HG03354 (cell line): Measurements from ENCODE around the gene SESN1.

ENCODE experiments used
- ATAC-seq: cut with Tn5 transposase; IDR thresholded peaks from one replicate; pipeline ENCODE4 v1.9.1; 2021; ENCODE audit warnings: mild to moderate bottlenecking; ENCODE audit not compliant: unreplicated experiment, poor library complexity, severe bottlenecking

Gene SESN1

DNA sequence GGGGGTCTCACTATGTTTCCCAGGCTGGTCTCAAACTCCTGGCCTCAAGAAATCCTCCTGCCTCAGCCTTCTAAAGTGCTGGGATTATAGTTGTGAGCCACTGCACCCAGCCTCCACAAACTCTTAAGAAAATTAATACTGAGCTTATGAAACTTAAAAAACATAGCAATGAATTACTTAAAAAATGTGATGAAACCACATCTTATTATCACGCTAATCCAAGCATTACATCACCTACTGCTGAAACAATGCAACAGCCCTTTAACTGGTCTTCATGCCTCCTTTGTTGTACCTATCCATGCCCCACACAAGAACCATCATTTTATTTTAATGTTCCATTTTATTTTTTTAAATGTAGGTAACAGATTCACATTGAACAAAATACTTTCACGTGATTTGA, 24.9 kb downstream of the SESN1 start:
- no peak for ATAC-seq

DNA sequence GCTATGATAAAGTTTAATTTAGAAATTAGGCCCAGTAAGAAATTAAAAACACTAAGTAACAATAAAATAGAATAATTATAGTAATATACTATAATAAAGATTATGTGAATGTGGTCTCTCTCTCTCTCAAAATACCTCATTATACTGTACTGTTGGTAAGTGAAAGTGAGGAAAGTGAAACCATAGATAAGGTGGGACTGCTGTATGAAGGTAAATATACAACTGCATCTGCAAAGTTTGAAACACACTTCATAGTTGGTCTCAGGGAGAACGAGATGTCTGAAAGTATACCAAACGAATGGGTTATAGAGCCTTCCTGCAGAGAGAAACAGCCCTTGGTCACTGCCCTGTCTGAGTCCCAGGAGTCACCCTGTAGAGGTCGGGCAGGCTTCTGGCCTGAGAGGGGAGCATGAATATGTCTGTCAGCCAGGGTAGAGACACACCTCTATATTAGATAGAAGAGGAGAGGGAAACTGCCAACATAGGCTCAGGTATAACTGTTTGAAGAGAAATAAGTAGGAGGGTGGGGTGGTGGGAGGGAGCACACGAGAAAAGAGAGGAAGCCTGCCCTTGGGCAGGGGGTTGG, 31.8 kb downstream of the SESN1 start:
- no peak for ATAC-seq

DNA sequence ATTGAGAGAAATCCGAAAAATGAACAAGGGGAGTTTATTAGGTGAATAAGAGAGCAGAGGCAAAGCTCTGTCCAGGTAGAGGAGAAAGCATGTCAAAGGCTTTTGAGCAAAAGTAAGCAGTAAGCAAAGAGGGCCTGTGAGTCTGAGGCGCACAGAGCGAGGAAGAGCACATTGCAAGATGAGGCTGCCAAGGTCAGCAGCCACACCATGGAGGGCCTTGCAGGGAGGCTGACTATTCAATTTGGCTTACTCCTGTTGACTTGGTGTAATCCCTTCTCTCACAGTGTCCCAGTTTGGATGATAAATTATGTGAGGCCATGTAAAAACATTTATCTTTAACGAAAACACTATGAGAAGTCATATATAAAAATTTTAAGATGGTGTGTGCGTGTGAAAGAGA, 32.4 kb downstream of the SESN1 start:
- no peak for ATAC-seq

DNA sequence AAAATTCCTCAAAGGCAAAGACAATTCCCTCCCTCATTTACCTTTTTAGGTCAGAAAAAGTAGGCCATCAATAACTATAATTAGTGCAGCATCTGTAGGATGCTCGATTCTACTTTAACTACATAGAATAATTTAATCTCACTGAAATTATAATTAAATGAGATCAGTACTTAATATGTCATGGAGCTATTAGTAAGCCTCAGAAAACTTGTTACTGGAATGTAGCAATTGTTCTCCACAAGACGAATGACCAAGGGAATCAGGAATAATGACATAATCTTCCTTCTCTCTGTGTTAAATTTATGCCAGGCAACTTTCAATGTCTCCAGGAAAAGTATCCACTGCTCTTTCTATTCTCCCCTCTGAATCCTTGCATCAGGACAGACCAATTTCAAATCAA, 34.1 kb downstream of the SESN1 start:
- ATAC-seq, result no peak

GRCh38 chr6:109059571-109060021, 35.0 kb downstream of the SESN1 start:
- ATAC-seq, result no peak

DNA sequence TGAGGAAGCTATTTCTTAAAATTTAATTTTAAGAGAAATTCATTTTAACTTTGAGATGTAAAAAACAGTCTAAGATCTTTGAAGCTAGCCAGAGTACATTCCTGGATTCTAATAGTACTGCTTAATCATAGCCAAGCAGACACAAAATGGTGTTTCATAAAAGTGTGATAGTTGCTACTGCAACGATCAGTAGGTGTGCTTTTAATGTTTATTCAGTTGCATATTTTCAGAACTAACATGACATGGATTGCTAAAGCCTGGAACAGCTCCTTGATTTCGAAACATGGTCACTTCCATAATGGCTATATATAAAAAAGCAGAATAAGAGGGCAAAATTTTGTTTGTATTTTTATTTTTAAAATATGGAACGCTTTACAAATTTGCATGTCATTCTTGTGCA, 35.5 kb downstream of the SESN1 start:
- no peak for ATAC-seq

GRCh38 chr6:109058620-109059019, 36.0 kb downstream of the SESN1 start:
- no peak for ATAC-seq

GRCh38 chr6:109056661-109057060, 38.0 kb downstream of the SESN1 start:
- ATAC-seq, result no peak

DNA sequence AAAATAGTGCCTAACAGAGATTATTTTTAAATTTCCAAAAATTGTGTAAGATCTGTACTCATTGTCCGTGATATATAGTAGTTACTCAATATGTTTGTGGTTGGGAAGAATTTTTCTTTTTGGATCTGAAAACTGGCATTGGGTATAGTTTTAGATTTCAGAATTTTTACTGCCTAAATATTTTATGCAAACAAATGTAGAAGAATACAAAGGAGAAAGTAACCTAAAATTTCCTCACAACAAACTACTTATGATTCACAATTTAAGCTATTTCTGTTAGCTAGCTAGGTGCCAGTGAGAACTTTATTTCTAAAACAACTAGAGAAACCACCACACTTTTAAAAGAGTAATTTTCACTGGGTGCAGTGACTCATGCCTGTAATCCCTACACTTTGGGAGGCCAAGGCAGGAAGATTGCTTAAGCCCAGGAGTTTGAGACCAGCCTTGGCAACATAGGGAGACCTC, 38.8 kb downstream of the SESN1 start:
- ATAC-seq, result no peak

DNA sequence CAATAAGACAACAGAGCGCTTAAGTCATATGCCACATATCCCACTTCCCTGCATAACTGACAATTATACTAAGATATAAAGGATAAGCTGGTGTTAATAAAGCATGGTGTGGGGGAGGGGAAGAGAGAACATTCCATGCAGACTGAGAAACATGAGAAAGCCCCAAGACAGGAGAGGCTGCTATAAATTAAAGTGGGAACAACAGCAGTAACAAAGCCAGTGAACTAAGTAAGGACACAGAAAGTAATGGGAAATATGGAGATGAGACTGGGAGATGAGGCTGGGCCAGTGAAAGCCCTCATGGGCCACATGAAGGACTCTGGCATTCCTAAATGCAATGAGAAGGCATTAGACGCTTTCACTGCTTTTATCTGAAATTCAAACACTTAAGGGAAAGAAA, 41.3 kb downstream of the SESN1 start:
- ATAC-seq, result no peak

DNA sequence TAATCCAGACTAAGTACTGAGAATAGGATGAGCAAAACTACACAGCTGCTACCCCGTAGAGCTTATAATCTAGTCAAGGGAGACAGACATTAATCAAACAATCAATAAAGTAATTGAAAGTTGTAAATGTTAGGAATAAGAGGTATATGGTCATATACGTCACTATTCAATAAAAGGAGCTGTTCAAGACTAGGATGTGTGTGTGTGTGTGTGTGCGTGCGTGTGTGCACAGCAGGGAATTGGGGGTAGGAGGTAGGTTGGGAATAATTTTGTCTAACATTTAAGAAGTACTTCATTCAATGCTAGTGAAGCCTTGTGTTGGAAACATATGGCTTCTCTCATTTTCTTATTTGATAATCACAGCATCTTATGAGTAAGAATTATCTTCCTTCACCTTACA, 41.8 kb downstream of the SESN1 start:
- ATAC-seq, result no peak

DNA sequence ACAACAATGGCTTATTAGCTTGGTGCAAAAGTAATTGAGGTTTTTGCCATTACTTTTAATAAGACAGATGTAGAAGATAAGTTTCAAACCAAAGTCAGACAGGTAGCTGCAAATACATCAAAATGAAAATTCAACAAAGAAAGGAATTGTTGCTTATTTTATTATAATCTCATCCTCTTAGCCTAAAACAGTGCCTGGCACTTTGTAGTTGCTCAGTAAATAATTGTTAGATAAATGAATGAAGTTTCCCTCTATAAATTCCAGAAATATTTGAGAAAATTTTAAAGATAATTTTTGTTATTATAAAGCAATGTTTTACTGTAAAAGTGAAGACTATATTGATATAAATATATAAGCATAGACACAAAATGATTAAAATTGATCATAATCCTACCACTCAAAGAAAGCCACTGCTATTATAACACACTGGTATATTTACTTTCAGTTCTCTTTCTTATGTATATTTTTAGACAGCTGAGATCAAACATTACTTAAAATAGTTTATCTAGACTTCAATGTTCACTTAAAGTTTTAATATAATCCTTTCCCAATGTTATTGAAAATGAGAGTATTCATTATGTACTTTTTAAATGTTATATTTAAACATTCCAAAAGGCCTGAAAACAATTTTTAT, 42.5 kb downstream of the SESN1 start:
- ATAC-seq, result no peak

DNA sequence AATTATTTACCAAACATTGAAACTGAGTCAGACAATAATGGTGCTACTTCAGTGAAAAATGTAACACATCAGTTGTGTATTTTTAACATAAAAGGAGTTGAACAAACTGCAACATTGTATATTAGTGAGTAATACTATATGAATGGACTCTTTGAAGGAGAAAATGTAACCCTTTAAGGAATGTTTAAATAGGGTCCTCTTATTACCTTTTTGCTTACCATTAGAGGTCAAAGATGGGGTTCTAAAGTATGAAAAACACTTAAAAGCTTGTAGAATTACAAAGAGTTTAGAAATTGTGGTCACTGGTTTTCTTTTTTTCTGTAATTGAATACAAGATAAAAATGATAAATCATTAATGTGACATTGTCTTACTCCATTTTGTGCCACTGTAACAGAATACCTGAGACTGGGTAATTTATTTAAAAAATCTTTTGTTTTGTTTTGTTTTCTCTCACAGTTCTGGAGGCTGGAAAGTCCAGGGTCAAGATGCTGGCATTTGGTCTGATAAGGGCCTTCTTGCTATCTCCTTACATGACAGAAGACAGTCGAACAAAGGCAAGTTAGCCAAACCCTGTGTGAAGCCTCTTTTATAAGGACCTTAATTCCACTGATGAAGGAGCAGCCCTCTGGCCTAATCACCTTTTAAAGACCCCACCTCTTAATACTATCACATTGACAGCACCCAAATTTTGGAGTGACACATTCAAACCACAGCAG, 43.2 kb downstream of the SESN1 start:
- ATAC-seq, result no peak

DNA sequence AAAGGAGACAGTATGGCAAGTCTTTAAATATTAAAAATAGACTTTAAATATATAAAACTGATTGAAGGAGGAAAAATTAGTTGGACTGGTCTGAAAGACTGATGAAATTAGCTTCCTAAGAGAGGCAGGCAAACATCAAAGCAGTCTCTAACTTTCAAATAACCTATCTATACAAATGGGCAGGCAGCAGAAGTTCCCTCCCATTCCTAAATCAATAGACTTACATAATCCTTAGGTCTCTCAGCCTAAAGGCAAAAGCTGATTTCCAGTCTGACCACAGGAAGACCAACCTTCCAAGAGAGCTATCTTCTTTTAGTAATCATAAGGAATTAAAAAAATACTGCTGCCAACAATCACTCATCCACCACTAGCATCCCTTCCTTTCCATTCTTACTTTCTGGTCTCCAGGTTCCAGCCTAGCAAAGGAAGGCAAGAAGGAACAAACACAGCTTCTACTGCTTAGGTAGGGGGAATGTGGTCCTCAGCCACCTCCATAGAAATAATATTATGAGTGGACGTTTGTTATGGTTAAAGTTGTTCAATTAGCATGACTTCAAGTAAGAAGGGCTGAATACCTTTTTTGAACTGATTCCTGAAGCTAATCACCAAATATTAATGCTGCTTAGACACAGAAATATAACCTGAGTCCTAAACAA, 44.1 kb downstream of the SESN1 start:
- no peak for ATAC-seq

DNA sequence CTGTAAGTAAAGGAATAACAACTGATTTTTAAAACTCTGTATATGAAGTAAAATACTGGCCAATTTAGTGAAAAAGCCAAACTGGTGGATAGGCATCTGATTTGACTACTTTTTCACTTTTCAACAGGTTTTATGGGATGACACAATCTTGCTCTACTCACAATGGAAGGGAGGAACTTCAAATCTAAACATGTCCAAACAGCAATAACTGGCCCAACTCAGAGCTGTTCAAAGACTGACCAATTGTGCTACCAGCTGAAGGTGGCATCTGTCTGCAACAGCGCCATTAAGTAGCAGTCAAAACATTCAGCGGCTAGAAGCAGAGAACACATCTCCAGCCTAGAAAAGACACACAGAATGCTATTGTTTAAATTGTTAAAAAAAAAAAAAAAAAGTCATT, 44.6 kb downstream of the SESN1 start:
- no peak for ATAC-seq

DNA sequence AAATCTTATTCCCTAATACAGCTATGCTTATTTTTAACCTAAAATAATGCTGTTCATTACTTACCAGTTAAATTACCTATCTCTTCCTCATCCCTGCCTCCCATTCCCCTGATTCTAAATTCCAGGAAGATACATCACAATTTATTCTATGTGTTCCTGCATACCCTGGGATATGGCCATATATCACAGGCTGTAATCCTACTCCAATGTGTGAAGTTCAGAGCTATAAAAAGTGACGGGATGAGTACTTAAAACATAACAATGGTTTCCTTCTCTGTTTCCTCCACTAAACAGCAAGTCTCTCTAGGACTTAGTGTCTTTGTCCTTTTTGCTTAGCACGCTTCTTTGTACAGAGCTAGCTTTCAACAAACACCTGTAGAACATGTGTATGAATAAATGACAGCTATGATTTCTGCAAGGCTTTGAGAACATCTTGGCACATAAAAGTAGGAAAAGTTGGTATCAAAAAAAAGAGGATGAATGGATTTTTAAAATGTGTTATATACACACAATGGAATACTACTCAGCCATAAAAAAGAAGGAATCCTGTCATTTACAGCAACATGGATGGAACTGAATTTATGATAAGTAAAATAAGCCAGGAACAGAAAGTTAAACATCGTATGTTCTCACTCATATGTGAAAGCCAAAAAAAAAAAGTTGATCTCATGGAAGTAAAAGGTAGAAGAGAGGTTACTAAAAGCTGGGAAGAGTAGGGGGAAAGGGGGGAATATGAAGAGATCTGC, 45.8 kb downstream of the SESN1 start:
- ATAC-seq, result no peak

DNA sequence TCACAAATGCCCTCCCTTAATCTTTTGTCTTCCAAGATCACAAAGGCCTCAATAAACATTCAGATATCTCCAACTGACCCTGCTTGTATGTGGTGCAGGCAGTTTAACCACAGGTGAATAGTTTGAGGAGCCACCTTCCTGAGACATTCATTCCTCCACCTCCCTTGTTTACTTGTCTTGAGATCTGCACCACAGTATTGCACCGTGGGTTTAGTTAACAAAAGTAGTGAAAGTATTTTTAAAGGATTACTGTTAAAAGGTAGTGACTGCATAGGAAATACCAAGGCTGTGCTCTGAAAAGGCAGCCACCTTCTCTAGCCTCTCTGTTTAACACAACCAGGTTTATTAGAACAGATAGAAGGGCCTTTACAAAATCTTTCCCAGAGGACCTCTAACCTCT, 46.5 kb downstream of the SESN1 start:
- no peak for ATAC-seq

DNA sequence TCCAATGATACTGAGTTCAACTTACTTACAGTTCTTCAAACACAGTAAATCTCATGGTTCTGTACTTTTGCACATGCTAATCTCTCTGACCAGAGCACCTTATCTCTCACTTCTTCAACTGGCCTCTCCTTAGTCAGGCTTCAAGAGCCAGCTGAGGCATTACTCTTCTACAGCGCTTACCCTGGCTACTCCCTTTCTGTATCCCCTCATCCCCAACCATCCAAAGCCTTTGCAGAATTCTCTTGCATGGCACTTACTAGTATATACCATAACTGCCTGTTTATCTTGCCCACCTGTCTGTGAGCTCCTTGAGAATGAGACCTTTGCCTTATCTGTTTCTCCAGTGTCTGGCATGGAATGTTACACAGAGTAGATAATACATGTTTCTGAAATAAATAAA, 49.2 kb downstream of the SESN1 start:
- ATAC-seq, result no peak

- no peak for ATAC-seq
Observed at GRCh38 chr6:109039795-109040194, 54.9 kb downstream of the SESN1 start.

- no peak for ATAC-seq
Observed at GRCh38 chr6:109038837-109039398, 55.7 kb downstream of the SESN1 start.
